ENCODE measurements around the gene ERLEC1.

DNA sequence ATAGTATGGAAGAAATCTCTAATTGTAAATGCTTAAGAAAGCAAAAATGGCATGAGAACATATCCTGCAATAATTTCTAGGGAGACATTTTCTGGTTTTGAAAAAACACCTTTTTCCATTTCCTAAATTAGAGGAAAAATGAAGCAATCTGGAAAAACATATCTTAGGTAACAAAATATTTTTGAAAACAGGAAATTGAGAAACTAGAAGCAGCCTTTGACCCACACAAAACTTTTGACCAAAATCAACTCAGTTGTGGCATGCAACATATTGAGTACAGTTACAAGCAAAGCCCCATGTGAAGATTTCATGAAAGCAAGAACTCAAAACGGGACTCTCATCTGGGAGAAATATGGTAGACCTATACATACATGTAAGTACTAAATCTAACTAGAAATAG is 47.8 kb upstream of the ERLEC1 start:
- TF ChIP-seq, protein P1, sequence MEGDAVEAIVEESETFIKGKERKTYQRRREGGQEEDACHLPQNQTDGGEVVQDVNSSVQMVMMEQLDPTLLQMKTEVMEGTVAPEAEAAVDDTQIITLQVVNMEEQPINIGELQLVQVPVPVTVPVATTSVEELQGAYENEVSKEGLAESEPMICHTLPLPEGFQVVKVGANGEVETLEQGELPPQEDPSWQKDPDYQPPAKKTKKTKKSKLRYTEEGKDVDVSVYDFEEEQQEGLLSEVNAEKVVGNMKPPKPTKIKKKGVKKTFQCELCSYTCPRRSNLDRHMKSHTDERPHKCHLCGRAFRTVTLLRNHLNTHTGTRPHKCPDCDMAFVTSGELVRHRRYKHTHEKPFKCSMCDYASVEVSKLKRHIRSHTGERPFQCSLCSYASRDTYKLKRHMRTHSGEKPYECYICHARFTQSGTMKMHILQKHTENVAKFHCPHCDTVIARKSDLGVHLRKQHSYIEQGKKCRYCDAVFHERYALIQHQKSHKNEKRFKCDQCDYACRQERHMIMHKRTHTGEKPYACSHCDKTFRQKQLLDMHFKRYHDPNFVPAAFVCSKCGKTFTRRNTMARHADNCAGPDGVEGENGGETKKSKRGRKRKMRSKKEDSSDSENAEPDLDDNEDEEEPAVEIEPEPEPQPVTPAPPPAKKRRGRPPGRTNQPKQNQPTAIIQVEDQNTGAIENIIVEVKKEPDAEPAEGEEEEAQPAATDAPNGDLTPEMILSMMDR (conservative IDR thresholded peaks at IDR 0.05) = no peak
- no peak for TF ChIP-seq EZH2 (IDR thresholded peaks at IDR 0.05; ENCODE audit: low read depth)

Measured in PC-9 (cell line).